Measurements from ENCODE around the gene SP6.

SP6 gene

DNA sequence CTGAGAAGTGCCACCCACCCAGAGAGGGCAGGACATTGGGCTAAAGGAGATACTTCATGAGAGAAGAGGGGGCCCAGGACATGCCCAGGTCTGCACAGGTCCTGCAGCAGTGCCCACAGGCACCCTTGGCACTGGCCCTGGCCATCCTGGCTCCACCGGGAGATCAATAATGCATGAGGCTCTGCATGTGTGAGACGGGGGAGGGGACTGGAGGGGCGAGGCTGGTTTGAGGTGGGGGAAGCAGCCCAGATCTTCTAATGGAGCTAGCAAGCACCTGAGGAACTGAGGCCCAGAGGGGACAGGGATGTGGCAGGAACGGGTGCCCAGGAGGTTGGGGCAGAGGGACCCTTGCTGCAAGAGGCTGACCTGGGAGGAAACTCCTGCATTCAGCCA lies 29.9 kb downstream of the SP6 start:
- no peak for DNase-seq
- intact Hi-C loops (cut with DNase I) = no loop called here

GRCh38 chr17:47820033-47820789 lies 30.8 kb downstream of the SP6 start:
- no peak for DNase-seq
- intact Hi-C loops (cut with DNase I) = no loop called here

GRCh38 chr17:47819475-47819874 lies 31.5 kb downstream of the SP6 start:
- DNase-seq = no peak
- intact Hi-C loops (cut with DNase I) = no loop called here

DNA sequence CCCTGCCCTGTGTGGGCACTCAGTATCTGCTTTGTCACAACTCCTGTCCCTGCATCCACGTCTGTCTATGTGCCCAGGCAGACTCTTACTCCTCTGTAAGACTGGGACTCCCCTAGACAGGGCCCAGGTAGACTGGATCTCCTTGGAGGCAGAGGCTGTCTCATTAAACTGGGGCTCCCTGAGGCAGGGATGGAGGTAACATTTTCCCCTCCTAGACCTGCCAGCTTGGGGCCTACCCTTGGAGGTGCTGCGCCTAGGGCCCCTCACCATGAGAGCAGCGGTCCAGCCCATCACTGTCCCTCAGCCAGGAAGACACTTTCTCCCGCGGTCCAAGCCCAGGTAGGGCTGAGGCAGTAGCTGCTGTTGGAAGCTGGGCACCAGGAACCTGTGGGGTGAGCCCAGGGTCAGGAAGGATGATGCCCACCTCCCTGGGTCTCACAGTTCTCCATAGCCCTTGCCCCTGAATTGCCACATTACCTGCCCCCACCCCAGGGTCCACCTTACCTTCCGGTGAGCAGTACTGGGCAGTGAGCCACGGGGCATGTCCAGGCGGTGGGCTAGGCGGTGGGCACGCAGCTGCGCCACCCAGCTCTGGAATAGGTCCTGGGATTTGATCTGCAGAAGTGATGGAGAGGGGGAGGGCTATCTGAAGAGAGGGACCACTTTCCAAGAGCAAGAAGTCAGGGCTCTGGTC lies 32.8 kb downstream of the SP6 start:
- no peak for DNase-seq
- intact Hi-C loops (cut with DNase I) = no loop called here

- intact Hi-C loops (cut with DNase I) = no loop called here
- no peak for DNase-seq
These were observed 34.0 kb downstream of the SP6 start for GRCh38 chr17:47816947-47817346.

DNA sequence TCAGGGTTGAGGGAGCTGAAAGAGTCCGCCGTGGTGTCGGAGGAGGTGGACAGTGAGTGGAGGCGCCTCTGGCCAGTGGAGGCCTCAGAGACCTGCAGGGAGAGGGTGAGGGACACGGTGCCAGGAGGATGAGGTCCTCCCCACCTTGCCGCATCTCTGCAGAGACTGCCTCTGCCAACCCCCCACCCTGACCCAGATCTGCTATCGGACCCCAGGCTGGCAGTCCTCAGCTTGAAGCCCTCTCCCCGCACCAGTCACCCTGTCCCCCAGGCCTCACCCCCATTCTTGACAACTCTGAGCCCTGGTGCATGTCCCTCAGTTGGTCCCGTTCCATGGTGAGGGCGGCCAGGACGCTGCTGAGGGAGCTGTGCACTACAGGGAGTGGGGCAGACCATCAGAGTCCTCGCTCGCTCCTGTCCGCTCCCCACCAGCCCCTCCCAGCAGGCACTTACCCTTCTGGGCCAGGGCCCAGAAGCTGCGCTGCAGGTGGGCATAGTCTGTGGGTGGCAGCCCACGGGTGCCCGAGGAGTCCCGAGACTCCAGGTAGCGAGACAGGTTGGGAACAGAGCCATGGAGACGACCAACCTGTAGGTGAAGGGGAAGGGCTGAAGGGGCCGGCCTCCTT lies 34.7 kb downstream of the SP6 start:
- DNase-seq = peak in 1 of 42 donors; percentile 9
- intact Hi-C loops (cut with DNase I) = no loop called here

DNA sequence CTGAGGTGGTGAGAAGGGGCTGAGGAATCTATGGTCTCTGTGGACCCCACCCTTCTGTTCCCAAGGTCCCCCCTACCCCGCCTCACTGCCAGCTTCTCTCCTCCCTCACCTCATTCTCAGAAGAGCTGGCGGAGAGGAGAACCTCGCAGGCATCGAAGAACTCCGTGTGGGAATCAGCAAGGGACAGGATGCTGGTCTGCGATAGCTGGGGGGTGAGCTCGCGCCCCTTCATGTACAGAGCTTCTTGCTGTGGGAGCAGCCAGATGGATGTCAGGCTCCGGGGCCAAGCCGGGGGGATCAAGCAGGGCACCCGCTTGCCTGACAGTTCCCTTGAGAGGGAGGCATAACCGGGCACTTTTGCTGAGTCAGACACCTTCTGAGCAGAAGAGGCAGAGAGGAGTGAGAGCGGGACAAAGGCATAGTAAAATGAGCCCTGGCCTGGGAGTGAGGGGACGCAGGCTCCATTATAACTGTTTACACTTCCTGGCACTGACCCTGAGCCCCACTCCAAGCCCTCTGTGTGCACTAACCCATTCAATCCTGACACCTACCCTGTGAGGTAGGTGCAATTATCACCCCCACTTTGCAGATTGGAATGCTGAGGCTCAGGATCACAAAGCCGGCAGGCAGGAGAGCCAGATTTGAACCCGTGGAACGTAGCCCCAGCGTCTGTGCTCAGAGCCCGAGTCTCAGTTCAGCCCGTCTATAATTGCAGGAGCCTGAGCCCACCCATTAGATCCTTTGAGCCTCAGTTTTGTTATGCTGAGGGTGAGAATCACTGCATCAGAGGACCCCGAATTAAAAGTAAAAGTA lies 35.7 kb downstream of the SP6 start:
- DNase-seq = no peak
- intact Hi-C loops (cut with DNase I) = no loop called here

DNA sequence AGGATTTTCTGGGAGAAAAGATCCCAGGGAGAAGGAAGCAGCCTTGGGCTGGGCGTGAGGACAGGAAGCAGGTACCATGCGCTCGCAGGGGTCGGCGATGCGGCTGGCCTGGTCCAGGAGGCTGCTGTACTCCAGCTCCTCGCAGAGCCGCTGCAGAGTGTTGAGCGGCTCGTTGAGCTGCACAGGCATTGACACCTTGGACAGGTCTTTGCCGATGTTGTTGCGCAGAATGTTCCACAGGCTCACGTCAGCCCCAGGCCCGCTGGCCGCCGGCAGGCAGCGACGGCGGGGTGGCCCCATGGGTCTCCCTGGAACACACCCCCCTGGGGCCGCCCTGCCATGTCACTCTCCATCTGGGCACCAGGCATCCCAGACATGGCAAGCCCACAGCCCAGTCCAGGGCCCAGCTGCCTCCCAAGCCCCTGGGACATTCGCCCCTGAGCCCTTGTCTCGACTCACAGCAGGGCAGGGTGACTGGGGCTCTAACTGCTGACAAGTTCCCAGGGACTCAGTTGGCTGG lies 37.4 kb downstream of the SP6 start:
- DNase-seq = peak in 1 of 42 donors; percentile 10
- intact Hi-C loops (cut with DNase I) = no loop called here

GRCh38 chr17:47813077-47813476 lies 37.9 kb downstream of the SP6 start:
- DNase-seq = peak in 1 of 42 donors; percentile 1
- intact Hi-C loops (cut with DNase I) = no loop called here

GRCh38 chr17:47812146-47812920 lies 38.6 kb downstream of the SP6 start:
- peak in 3 of 42 donors; percentile 3 to 18 (median 5) for DNase-seq
- intact Hi-C loops (cut with DNase I) = no loop called here

GRCh38 chr17:47811709-47812108 lies 39.3 kb downstream of the SP6 start:
- intact Hi-C loops (cut with DNase I) = no loop called here
- DNase-seq = peak in 1 of 42 donors; percentile 2

- peak in 2 of 42 donors; percentile 8 for DNase-seq
- intact Hi-C loops (cut with DNase I) = no loop called here
These were observed 39.9 kb downstream of the SP6 start for GRCh38 chr17:47810901-47811635.

DNA sequence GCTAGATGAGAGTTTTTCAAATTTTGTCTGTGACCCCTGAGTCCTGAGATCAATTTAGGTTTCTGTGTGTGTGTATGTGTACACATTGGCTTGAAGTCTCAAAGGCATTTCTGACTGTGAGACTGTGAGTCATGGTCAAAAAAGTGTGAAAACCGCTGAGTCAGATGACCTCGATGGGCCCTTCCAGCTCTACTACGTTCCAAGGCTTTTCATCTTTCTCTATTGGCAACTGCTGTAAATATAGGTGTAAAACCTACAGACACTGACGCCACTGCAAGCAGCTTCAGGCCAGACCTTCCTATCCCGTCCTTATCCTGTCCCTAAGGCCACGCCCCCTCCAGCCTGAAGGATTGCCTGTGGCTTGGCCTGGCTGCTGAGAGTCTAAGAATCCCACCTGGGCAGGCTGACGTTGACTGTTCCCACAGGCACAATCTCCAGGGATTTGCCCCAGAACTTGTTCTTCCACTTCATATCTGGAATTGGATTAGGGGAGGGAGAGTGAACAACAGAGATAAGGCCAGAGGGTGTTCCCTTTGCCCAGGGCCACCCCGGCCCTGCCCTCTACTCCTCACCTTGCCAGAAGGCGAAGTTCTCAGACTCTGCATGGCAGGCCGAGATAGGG lies 40.7 kb downstream of the SP6 start:
- intact Hi-C loops (cut with DNase I) = no loop called here
- peak in 1 of 42 donors; percentile 5 for DNase-seq

GRCh38 chr17:47808830-47809480 lies 42.0 kb downstream of the SP6 start:
- DNase-seq = peak in 3 of 42 donors; percentile 6 to 36 (median 22)
- intact Hi-C loops (cut with DNase I) = loop anchor here (10.0 kb wide), 1 partner anchor 114 kb away; the partner anchor contains the start of gene TBKBP1

- peak in 2 of 42 donors; percentile 15 to 23 for DNase-seq
These were observed 42.7 kb downstream of the SP6 start for GRCh38 chr17:47808036-47808829.

GRCh38 chr17:47807421-47807820 lies 43.5 kb downstream of the SP6 start:
- intact Hi-C loops (cut with DNase I) = loop anchor here (10.0 kb wide), 1 partner anchor 113 kb away; the partner anchor contains the start of gene TBKBP1
- peak in 2 of 42 donors; percentile 15 to 18 for DNase-seq

More at GRCh38 chr17:47808036-47808829, 42.7 kb downstream of the SP6 start:
- intact Hi-C loops (cut with DNase I) = loop anchor here (10.0 kb wide), 1 partner anchor 113 kb away; the partner anchor contains the start of gene TBKBP1

Data from head of caudate nucleus (tissue), 42 donors.